Measurements from ENCODE around the gene SCLT1. TPM values are rescaled to one million over a fixed set of nuclear protein-coding genes. Genes with fewer than 3 reads are reported as not detected.

Gene SCLT1
- total and polyA plus RNA-seq, 12 donors: 0.97 to 16.6 (median 7.9) TPM

- Histone ChIP-seq H3K27ac (peak overlapping the region in 3 of 5 donors; percentile 66 to 77 (median 72)), H3K27me3 (no peaks in the 10 kb centered on the region), H3K4me3 (no peak overlapping the region), H3K4me1 (replicated peaks in 1 of 2) (peaks cover 36 to 57% of the 10 kb centered on the region in 2 donors), H3K36me3 (replicated peaks in 1 of 2) (peaks cover 0 to 69% of the 10 kb centered on the region in 2 donors), H3K9me3 (replicated peaks in 1 of 3) (no peaks in the 10 kb centered on the region)
- 38 to 79% (median 45%) methylated on average over 6 to 7 of the region's 7 CpGs for WGBS, 4 donors
- intact Hi-C loops (cut with DNase I): no loop called here
- DNase-seq: peak in 5 of 7 donors; percentile 55 to 71 (median 66)
- TF ChIP-seq POLR2A (IDR thresholded peaks at IDR 0.05) (no peak), CTCF (IDR thresholded peaks at IDR 0.05) (no peak)
These were observed 246.1 kb downstream of the SCLT1 start for GRCh38 chr4:128847082-128847724.

GRCh38 chr4:128846063-128846462 lies 247.3 kb downstream of the SCLT1 start:
- DNase-seq: peak in 4 of 7 donors; percentile 37 to 56 (median 45)
- Histone ChIP-seq H3K27ac (peak overlapping the region in 3 of 5 donors; percentile 66 to 77 (median 72)), H3K4me1 (replicated peaks in 1 of 2) (peaks cover 44 to 65% of the 10 kb centered on the region in 2 donors), H3K27me3 (no peaks in the 10 kb centered on the region), H3K36me3 (replicated peaks in 1 of 2) (peaks cover 0 to 58% of the 10 kb centered on the region in 2 donors), H3K4me3 (no peak overlapping the region), H3K9me3 (replicated peaks in 1 of 3) (no peaks in the 10 kb centered on the region)
- intact Hi-C loops (cut with DNase I): no loop called here
- WGBS, 4 donors: 50 to 61% (median 56%) methylated on average over 4 of the region's 4 CpGs
- no peak for TF ChIP-seq CTCF (IDR thresholded peaks at IDR 0.05)
- no peak for TF ChIP-seq POLR2A (IDR thresholded peaks at IDR 0.05)

GRCh38 chr4:128844931-128845330 lies 248.4 kb downstream of the SCLT1 start:
- 17 to 32% (median 25%) methylated on average over 4 of the region's 4 CpGs for WGBS, 4 donors
- H3K27me3 ChIP-seq: no peaks in the 10 kb centered on the region
- intact Hi-C loops (cut with DNase I): no loop called here
- no peaks in the 10 kb centered on the region for H3K9me3 ChIP-seq (replicated peaks in 1 of 3)
- no peak overlapping the region for H3K4me3 ChIP-seq
- H3K36me3 ChIP-seq (replicated peaks in 1 of 2): peaks cover 0 to 47% of the 10 kb centered on the region in 2 donors
- DNase-seq: peak; percentile 68 to 93 (median 89)
- H3K27ac ChIP-seq: peak overlapping the region in 4 of 5 donors; percentile 10 to 77 (median 69)
- TF ChIP-seq POLR2A (IDR thresholded peaks at IDR 0.05) (peak in 1 of 2 donors; percentile 23), CTCF (IDR thresholded peaks at IDR 0.05) (no peak)
- H3K4me1 ChIP-seq (replicated peaks in 1 of 2): peaks cover 53 to 77% of the 10 kb centered on the region in 2 donors

DNA sequence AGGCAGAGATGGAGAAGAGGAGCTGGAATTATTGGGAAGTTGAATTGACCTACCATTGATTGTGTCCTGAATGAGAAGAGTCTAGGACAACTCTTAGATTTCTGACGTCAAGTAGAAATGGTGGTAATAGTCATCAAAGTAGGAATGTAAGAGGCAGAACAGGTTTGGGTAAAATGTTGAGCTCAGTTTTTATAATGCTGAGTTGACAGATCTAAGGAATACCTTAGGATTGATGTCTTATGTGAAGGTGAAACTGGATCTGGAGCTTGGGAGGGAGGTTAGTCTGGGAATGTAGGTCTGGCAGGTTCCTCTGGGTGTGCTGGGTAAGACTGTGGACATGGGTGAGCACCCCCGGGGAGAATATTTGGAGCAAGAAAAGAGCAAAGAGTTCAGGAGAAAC lies 251.9 kb downstream of the SCLT1 start:
- H3K27me3 ChIP-seq: no peaks in the 10 kb centered on the region
- peak overlapping the region in 2 of 5 donors; percentile 13 to 25 for H3K27ac ChIP-seq
- H3K9me3 ChIP-seq (replicated peaks in 1 of 3): no peaks in the 10 kb centered on the region
- 88 to 91% (median 89%) methylated on average over 2 of the region's 2 CpGs for WGBS, 4 donors
- no peak for TF ChIP-seq POLR2A (IDR thresholded peaks at IDR 0.05)
- TF ChIP-seq CTCF (IDR thresholded peaks at IDR 0.05): no peak
- DNase-seq: no peak
- peaks cover 0 to 19% of the 10 kb centered on the region in 2 donors for H3K36me3 ChIP-seq (replicated peaks in 1 of 2)
- intact Hi-C loops (cut with DNase I): no loop called here
- H3K4me1 ChIP-seq (replicated peaks in 1 of 2): peaks cover 57 to 80% of the 10 kb centered on the region in 2 donors
- H3K4me3 ChIP-seq: no peak overlapping the region
